WTC11 (cell line): ENCODE data around the gene OLFM4.

ENCODE experiments used
- ARID4B ChIP-seq: sonication (generic); formaldehyde crosslinking; IDR thresholded peaks from 2 replicates; pipeline ENCODE4 v1.8.0; 2023; ENCODE audit warnings: missing genetic modification reagents, mild to moderate bottlenecking, borderline replicate concordance
- KAT7 ChIP-seq: sonication (generic); formaldehyde crosslinking; IDR thresholded peaks from 2 replicates; pipeline ENCODE4 v1.8.1; 2023; ENCODE audit warnings: missing genetic modification reagents, mild to moderate bottlenecking, borderline replicate concordance
- NFYB ChIP-seq: sonication (generic); formaldehyde crosslinking; conservative IDR thresholded peaks from 2 replicates; pipeline ENCODE4 v1.8.0; 2022; ENCODE audit warnings: low read depth, missing genetic modification reagents
- SMAD3 ChIP-seq: sonication (generic); formaldehyde crosslinking; IDR thresholded peaks from 2 replicates; pipeline ENCODE4 v1.8.0; 2022; ENCODE audit warnings: missing genetic modification reagents, mild to moderate bottlenecking, borderline replicate concordance
- SP1 ChIP-seq: sonication (generic); formaldehyde crosslinking; conservative IDR thresholded peaks from 2 replicates; pipeline ENCODE4 v1.8.1; 2022; ENCODE audit warnings: missing genetic modification reagents
- TF ChIP-seq, protein P1 (sequence below): fragments of 200-600 bp; IDR thresholded peaks from 2 replicates; pipeline ENCODE4 v1.8.0; 2022; ENCODE audit warnings: antibody characterized with exemption
- TF ChIP-seq, protein P2 (sequence below): sonication (generic); formaldehyde crosslinking; IDR thresholded peaks from 2 replicates; pipeline ENCODE4 v1.8.1; 2023; ENCODE audit warnings: mild to moderate bottlenecking, missing genetic modification reagents, moderate library complexity
- TF ChIP-seq, protein P3 (sequence below): sonication (generic); formaldehyde crosslinking; IDR thresholded peaks from 2 replicates; pipeline ENCODE4 v1.8.0; 2023; ENCODE audit warnings: missing genetic modification reagents
- TF ChIP-seq, protein P4 (sequence below): sonication (generic); formaldehyde crosslinking; IDR thresholded peaks from 2 replicates; pipeline ENCODE4 v1.8.1; 2022; ENCODE audit warnings: missing genetic modification reagents, borderline replicate concordance
- TF ChIP-seq, protein P5 (sequence below): sonication (generic); formaldehyde crosslinking; IDR thresholded peaks from 2 replicates; pipeline ENCODE4 v1.8.1; 2022; ENCODE audit warnings: mild to moderate bottlenecking, missing genetic modification reagents, moderate library complexity, borderline replicate concordance
- TF ChIP-seq, protein P6 (sequence below): sonication (generic); formaldehyde crosslinking; IDR thresholded peaks from 2 replicates; pipeline ENCODE4 v1.8.0; 2022; ENCODE audit warnings: missing genetic modification reagents

DNA sequence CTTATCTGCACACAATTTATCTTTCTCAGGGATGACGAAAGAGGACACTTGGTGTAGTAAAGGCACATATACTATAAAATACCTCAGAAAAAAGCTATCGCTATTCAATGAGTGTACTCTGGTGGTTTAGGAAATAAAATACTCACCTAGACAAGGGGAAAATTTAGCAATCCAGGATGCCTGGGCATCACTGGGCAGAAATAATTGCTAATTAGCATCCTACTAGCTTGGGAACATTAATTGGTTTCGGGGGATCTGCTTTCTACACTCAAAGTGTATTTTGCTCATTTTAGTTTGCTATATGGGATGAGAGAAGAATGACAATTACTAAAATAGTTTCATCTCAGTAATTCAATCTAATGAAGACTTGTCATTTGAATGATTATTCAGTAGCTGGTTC is 60.3 kb downstream of the OLFM4 start:
- TF ChIP-seq, protein P1, sequence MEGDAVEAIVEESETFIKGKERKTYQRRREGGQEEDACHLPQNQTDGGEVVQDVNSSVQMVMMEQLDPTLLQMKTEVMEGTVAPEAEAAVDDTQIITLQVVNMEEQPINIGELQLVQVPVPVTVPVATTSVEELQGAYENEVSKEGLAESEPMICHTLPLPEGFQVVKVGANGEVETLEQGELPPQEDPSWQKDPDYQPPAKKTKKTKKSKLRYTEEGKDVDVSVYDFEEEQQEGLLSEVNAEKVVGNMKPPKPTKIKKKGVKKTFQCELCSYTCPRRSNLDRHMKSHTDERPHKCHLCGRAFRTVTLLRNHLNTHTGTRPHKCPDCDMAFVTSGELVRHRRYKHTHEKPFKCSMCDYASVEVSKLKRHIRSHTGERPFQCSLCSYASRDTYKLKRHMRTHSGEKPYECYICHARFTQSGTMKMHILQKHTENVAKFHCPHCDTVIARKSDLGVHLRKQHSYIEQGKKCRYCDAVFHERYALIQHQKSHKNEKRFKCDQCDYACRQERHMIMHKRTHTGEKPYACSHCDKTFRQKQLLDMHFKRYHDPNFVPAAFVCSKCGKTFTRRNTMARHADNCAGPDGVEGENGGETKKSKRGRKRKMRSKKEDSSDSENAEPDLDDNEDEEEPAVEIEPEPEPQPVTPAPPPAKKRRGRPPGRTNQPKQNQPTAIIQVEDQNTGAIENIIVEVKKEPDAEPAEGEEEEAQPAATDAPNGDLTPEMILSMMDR = no peak
- TF ChIP-seq, protein P2, sequence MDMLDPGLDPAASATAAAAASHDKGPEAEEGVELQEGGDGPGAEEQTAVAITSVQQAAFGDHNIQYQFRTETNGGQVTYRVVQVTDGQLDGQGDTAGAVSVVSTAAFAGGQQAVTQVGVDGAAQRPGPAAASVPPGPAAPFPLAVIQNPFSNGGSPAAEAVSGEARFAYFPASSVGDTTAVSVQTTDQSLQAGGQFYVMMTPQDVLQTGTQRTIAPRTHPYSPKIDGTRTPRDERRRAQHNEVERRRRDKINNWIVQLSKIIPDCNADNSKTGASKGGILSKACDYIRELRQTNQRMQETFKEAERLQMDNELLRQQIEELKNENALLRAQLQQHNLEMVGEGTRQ (CRISPR knock-in tag) = no peak
- no peak for TF ChIP-seq SP1 (CRISPR knock-in tag)
- TF ChIP-seq KAT7 (CRISPR knock-in tag) = no peak
- no peak for TF ChIP-seq NFYB
- TF ChIP-seq, protein P3, sequence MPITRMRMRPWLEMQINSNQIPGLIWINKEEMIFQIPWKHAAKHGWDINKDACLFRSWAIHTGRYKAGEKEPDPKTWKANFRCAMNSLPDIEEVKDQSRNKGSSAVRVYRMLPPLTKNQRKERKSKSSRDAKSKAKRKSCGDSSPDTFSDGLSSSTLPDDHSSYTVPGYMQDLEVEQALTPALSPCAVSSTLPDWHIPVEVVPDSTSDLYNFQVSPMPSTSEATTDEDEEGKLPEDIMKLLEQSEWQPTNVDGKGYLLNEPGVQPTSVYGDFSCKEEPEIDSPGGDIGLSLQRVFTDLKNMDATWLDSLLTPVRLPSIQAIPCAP (CRISPR knock-in tag) = no peak
- no peak for TF ChIP-seq SMAD3 (CRISPR knock-in tag)
- TF ChIP-seq, protein P4, sequence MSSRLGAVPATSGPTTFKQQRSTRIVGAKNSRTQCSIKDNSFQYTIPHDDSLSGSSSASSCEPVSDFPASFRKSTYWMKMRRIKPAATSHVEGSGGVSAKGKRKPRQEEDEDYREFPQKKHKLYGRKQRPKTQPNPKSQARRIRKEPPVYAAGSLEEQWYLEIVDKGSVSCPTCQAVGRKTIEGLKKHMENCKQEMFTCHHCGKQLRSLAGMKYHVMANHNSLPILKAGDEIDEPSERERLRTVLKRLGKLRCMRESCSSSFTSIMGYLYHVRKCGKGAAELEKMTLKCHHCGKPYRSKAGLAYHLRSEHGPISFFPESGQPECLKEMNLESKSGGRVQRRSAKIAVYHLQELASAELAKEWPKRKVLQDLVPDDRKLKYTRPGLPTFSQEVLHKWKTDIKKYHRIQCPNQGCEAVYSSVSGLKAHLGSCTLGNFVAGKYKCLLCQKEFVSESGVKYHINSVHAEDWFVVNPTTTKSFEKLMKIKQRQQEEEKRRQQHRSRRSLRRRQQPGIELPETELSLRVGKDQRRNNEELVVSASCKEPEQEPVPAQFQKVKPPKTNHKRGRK (CRISPR knock-in tag) = no peak
- TF ChIP-seq, protein P5, sequence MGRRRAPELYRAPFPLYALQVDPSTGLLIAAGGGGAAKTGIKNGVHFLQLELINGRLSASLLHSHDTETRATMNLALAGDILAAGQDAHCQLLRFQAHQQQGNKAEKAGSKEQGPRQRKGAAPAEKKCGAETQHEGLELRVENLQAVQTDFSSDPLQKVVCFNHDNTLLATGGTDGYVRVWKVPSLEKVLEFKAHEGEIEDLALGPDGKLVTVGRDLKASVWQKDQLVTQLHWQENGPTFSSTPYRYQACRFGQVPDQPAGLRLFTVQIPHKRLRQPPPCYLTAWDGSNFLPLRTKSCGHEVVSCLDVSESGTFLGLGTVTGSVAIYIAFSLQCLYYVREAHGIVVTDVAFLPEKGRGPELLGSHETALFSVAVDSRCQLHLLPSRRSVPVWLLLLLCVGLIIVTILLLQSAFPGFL (CRISPR knock-in tag) = no peak
- TF ChIP-seq, protein P6, sequence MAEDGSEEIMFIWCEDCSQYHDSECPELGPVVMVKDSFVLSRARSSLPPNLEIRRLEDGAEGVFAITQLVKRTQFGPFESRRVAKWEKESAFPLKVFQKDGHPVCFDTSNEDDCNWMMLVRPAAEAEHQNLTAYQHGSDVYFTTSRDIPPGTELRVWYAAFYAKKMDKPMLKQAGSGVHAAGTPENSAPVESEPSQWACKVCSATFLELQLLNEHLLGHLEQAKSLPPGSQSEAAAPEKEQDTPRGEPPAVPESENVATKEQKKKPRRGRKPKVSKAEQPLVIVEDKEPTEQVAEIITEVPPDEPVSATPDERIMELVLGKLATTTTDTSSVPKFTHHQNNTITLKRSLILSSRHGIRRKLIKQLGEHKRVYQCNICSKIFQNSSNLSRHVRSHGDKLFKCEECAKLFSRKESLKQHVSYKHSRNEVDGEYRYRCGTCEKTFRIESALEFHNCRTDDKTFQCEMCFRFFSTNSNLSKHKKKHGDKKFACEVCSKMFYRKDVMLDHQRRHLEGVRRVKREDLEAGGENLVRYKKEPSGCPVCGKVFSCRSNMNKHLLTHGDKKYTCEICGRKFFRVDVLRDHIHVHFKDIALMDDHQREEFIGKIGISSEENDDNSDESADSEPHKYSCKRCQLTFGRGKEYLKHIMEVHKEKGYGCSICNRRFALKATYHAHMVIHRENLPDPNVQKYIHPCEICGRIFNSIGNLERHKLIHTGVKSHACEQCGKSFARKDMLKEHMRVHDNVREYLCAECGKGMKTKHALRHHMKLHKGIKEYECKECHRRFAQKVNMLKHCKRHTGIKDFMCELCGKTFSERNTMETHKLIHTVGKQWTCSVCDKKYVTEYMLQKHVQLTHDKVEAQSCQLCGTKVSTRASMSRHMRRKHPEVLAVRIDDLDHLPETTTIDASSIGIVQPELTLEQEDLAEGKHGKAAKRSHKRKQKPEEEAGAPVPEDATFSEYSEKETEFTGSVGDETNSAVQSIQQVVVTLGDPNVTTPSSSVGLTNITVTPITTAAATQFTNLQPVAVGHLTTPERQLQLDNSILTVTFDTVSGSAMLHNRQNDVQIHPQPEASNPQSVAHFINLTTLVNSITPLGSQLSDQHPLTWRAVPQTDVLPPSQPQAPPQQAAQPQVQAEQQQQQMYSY = no peak
- TF ChIP-seq ARID4B (CRISPR knock-in tag) = no peak
